Breast epithelium (tissue), 4 donors: Measurements from ENCODE around the gene NOX3. TPM values are rescaled to one million over a fixed set of nuclear protein-coding genes. Genes with fewer than 3 reads are reported as not detected.

ENCODE experiments used
- DNase-seq, 2 donors: peaks; one replicate each; pipeline ENCODE4 v3.0.0-alpha.2; 2019; ENCODE audit warnings: low spot score in 2 of 2
- H3K27ac ChIP-seq, 2 donors: fragments of 200-600 bp; sonication (generic) in 1 of 2; one replicate each; pipeline ENCODE4 v1.5.1; 2016 to 2019; ENCODE audit warnings: mild to moderate bottlenecking in 1 of 2
- H3K27me3 ChIP-seq, 2 donors: fragments of 200-600 bp; sonication (generic) in 1 of 2; one replicate each; pipeline versions ENCODE4 v1.5.1 to v1.6.0; 2017 to 2019; ENCODE audit warnings: control low read depth in 1 of 2, mild to moderate bottlenecking in 1 of 2
- H3K36me3 ChIP-seq: fragments of 200-600 bp; one replicate; pipeline ENCODE4 v1.5.1; 2019
- H3K4me1 ChIP-seq, 2 donors: fragments of 200-600 bp; sonication (generic); one replicate each; pipeline ENCODE4 v1.5.1; 2016 to 2019; ENCODE audit warnings: control low read depth in 1 of 2
- H3K4me3 ChIP-seq, 3 donors: fragments of 200-600 bp; sonication (generic); 1 replicate in 2 of 3; 2 replicates in 1 of 3; pipeline ENCODE4 v1.5.1; 2016 to 2019; ENCODE audit warnings: mild to moderate bottlenecking in 3 of 3, moderate library complexity in 2 of 3
- H3K9me3 ChIP-seq, 2 donors: fragments of 200-600 bp; sonication (generic) in 1 of 2; one replicate each; pipeline ENCODE4 v1.5.1; 2016 to 2019; ENCODE audit warnings: control low read depth in 1 of 2
- CTCF ChIP-seq, 3 donors: fragments of 450-650 bp; IDR thresholded peaks; one replicate each; pipeline ENCODE4 v1.5.1; 2016 to 2017; ENCODE audit warnings: antibody characterized with exemption in 3 of 3, mild to moderate bottlenecking in 3 of 3, moderate library complexity in 3 of 3
- POLR2A ChIP-seq: fragments of 450-650 bp; IDR thresholded peaks from one replicate; pipeline ENCODE4 v1.6.1; 2016; ENCODE audit warnings: antibody characterized with exemption, mild to moderate bottlenecking, moderate library complexity
- POLR2AphosphoS5 ChIP-seq, 3 donors: sonication (generic); formaldehyde crosslinking; IDR thresholded peaks; one replicate each; pipeline ENCODE4 v1.6.1; 2017; ENCODE audit warnings: antibody characterized with exemption in 3 of 3
- intact Hi-C: fragments of 100-400 bp; cut with DNase I; formaldehyde crosslinking; loops from one replicate; pipeline ENCODE4 v1.15.1; 2023; ENCODE audit warnings: low total_unique reads
- total RNA-seq, 3 donors: library from RNA; depleted of rRNA; stranded (reverse); fragments of >200 nt; gene quantifications; one replicate each; pipeline ENCODE4 v1.1.0, GENCODE V29; 2016

The NOX3 gene, protein sequence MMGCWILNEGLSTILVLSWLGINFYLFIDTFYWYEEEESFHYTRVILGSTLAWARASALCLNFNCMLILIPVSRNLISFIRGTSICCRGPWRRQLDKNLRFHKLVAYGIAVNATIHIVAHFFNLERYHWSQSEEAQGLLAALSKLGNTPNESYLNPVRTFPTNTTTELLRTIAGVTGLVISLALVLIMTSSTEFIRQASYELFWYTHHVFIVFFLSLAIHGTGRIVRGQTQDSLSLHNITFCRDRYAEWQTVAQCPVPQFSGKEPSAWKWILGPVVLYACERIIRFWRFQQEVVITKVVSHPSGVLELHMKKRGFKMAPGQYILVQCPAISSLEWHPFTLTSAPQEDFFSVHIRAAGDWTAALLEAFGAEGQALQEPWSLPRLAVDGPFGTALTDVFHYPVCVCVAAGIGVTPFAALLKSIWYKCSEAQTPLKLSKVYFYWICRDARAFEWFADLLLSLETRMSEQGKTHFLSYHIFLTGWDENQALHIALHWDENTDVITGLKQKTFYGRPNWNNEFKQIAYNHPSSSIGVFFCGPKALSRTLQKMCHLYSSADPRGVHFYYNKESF
- total RNA-seq = not detected

- no peaks in the 10 kb centered on the region for H3K36me3 ChIP-seq
- no peak for TF ChIP-seq POLR2AphosphoS5 (IDR thresholded peaks at IDR 0.05)
- no peak for TF ChIP-seq POLR2A
- no peak for TF ChIP-seq CTCF (IDR thresholded peaks at IDR 0.05)
- intact Hi-C loops = no loop called here
These were observed at the start of gene NOX3 for GRCh38 chr6:155455766-155456165. Gene NOX3 (minus strand): TSS chr6:155455839. CDS start chr6:155455800, 39 bp downstream.

GRCh38 chr6:155504848-155505607 lies 49.4 kb upstream of the NOX3 start:
- Histone ChIP-seq H3K36me3 (no peaks in the 10 kb centered on the region), H3K9me3 (peaks cover 0 to 4% of the 10 kb centered on the region in 2 donors), H3K4me1 (no peaks in the 10 kb centered on the region), H3K27ac (no peak overlapping the region), H3K27me3 (no peaks in the 10 kb centered on the region), H3K4me3 (no peak overlapping the region)
- intact Hi-C loops = no loop called here
- DNase-seq = no peak
- TF ChIP-seq CTCF (IDR thresholded peaks at IDR 0.05) (no peak), POLR2AphosphoS5 (IDR thresholded peaks at IDR 0.05) (no peak), POLR2A (no peak)

More at GRCh38 chr6:155455766-155456165, at the start of gene NOX3:
- no peaks in the 10 kb centered on the region for H3K27me3 ChIP-seq
- no peaks in the 10 kb centered on the region for H3K4me1 ChIP-seq
- H3K9me3 ChIP-seq = no peaks in the 10 kb centered on the region
- H3K4me3 ChIP-seq = no peak within 1 kb of the TSS
- no peak for DNase-seq
- H3K27ac ChIP-seq = no peak within 1 kb of the TSS

GRCh38 chr6:155502393-155502792 lies 46.8 kb upstream of the NOX3 start:
- H3K36me3 ChIP-seq = no peaks in the 10 kb centered on the region
- H3K27ac ChIP-seq = no peak overlapping the region
- H3K4me1 ChIP-seq = no peaks in the 10 kb centered on the region
- no peaks in the 10 kb centered on the region for H3K27me3 ChIP-seq
- H3K9me3 ChIP-seq = peaks cover 0 to 4% of the 10 kb centered on the region in 2 donors
- intact Hi-C loops = no loop called here
- no peak overlapping the region for H3K4me3 ChIP-seq
- no peak for TF ChIP-seq CTCF (IDR thresholded peaks at IDR 0.05)
- TF ChIP-seq POLR2A = no peak
- TF ChIP-seq POLR2AphosphoS5 (IDR thresholded peaks at IDR 0.05) = no peak
- no peak for DNase-seq

DNA sequence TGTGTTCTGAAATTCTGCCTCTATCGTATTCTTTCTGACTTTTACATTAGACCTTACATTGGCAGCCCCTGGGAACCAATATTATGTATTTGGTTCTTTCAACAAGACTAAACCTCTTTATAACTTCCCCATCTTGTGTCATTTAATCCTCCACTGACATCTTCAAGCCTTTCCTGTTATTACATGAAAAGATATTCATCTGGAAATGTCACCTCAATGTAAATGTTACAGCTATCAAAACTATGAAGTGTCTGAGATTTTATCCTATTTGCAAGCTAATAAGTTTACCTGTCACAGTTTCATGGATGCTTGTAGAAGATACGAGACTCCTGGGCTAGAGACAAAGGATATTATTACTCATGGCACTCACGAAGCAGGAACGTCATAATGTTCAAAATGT lies 43.9 kb upstream of the NOX3 start:
- intact Hi-C loops = no loop called here
- Histone ChIP-seq H3K27me3 (no peaks in the 10 kb centered on the region), H3K36me3 (no peaks in the 10 kb centered on the region), H3K4me3 (no peak overlapping the region), H3K9me3 (peaks cover 0 to 4% of the 10 kb centered on the region in 2 donors), H3K4me1 (no peaks in the 10 kb centered on the region), H3K27ac (no peak overlapping the region)
- TF ChIP-seq CTCF (IDR thresholded peaks at IDR 0.05) (no peak), POLR2AphosphoS5 (IDR thresholded peaks at IDR 0.05) (no peak), POLR2A (no peak)
- no peak for DNase-seq
